Lower lobe of right lung (tissue), 2 donors: ENCODE measurements around the gene CCNA2. TPM values are rescaled to one million over a fixed set of nuclear protein-coding genes. Genes with fewer than 3 reads are reported as not detected.

Experiments used
- ATAC-seq, 2 donors: fragments of 200-7000 bp; cut with Tn5 transposase; one replicate each; pipeline ENCODE4 v1.9.1; 2020 to 2022; ENCODE audit warnings: mild to moderate bottlenecking in 2 of 2, moderate library complexity in 2 of 2
- DNase-seq: peaks from one replicate; pipeline ENCODE4 v3.0.0-alpha.2; 2020
- H3K27ac ChIP-seq: fragments of 200-600 bp; one replicate; pipeline ENCODE4 v1.8.0; 2022
- H3K27me3 ChIP-seq: fragments of 200-600 bp; one replicate; pipeline ENCODE4 v1.8.0; 2022; ENCODE audit warnings: low read depth
- H3K36me3 ChIP-seq: fragments of 200-600 bp; one replicate; pipeline ENCODE4 v1.8.0; 2022; ENCODE audit warnings: mild to moderate bottlenecking
- H3K4me1 ChIP-seq: fragments of 200-600 bp; one replicate; pipeline ENCODE4 v1.8.0; 2022
- H3K4me3 ChIP-seq: fragments of 200-600 bp; one replicate; pipeline ENCODE4 v1.8.0; 2022; ENCODE audit warnings: mild to moderate bottlenecking
- H3K9me3 ChIP-seq: fragments of 200-600 bp; one replicate; pipeline ENCODE4 v1.8.0; 2022
- CTCF ChIP-seq: fragments of 200-600 bp; IDR thresholded peaks from one replicate; pipeline ENCODE4 v1.8.0; 2022; ENCODE audit warnings: antibody characterized with exemption, mild to moderate bottlenecking
- intact Hi-C: fragments of 100-400 bp; cut with DNase I; formaldehyde crosslinking; loops from one replicate; pipeline ENCODE4 v1.11.0; 2022
- long read RNA-seq: library from polyadenylated mRNA; unstranded; transcript quantifications from one replicate; pipeline ENCODE4 v2.0.0, GENCODE V29; 2021
- total RNA-seq: library from RNA; stranded (reverse); fragmentation: NEBNext Ultra II Directional; extraction: Animal tissue kit (Norgen Biotek cat#: 25700); gene quantifications from one replicate; pipeline ENCODE4 v1.2.1, GENCODE V29; 2021
- donor health status: DM: no; HTN: yes; CAD: no; lungs with severe emphysema.

The CCNA2 gene
- 2.2 TPM for total RNA-seq
- long read RNA-seq, transcript CCNA2-201 (8 exons, 2,797 nt) = major isoform, 6 of 6 reads
- long read RNA-seq, partial matches to known transcripts = 0 of 6 reads
- long read RNA-seq, other reads (novel, unspliced or antisense) = 0 of 6 reads

- H3K4me1 ChIP-seq = peaks cover 19% of the 10 kb centered on the region
- ATAC-seq = peak; percentile 100
Observed at GRCh38 chr4:121823505-121824170, at the start of gene CCNA2. Gene CCNA2 (minus strand): TSS chr4:121823883. CDS start chr4:121823628, 255 bp downstream.

DNA sequence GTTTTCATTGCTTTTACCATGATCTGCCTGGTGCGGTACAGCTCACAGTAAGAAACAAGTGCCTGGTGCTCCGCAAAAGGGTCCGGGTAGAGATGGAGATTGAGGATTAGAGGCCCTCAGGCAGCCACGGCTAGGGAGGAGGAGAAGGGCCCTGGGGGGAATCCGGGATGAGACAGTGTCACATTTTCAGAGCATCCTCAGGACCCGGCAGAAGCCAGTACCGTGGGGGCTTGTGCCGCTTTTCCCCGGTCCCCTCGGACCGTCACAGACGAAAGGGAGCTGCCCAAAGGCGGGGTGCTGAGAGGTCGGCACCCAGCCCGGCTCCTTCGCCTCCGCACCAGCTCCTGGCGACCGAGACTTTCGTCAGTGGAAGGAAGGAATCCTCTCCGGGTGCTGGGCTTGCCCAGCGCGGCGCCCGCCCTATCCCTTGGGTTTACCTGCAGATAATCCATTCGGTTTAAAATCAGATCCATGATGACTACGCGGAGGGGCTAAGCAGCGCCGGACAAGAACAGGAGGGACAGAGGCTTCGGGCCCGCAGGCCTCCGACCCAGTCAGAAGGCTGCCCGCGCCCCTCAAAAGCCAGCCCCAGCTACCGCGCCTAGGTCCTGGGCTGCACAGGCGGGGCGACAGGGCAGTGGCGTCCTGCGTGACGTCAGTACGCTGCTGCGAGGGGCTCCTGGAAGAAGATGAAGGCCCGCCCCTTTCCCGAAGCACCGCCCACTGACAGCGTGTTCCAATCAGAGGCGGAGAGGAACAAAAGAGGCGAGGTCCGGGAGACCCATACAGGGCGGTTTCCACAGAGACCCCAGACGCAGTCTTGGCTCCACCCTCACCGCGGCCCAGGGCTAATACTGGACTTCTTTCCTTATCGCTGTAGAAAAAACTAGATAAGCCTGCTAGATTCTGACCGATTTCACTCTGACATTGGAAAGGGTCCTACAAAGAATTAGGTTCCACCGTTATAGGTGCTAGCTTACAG, 46.4 kb upstream of the CCNA2 start, which contains the start of gene BBS7:
BBS7 (minus strand) TSS at position 634 of the 982 bp plus-strand sequence; CDS start at position 473, 161 bp downstream.
- H3K4me3 ChIP-seq = peak within 1 kb of the TSS; percentile 88
- H3K9me3 ChIP-seq = no peaks in the 10 kb centered on the region
- peaks cover 4% of the 10 kb centered on the region for H3K36me3 ChIP-seq
- peaks cover 17% of the 10 kb centered on the region for H3K4me1 ChIP-seq
- peak within 1 kb of the TSS; percentile 86 for H3K27ac ChIP-seq
- DNase-seq (peak; percentile 99), ATAC-seq (peak; percentile 100)
- H3K27me3 ChIP-seq = no peaks in the 10 kb centered on the region
- TF ChIP-seq CTCF = no peak
- intact Hi-C loops = no loop called here

More at GRCh38 chr4:121823505-121824170, at the start of gene CCNA2:
- DNase-seq = peak; percentile 97
- Histone ChIP-seq H3K4me3 (peak within 1 kb of the TSS; percentile 80), H3K36me3 (peaks cover 21% of the 10 kb centered on the region), H3K9me3 (no peaks in the 10 kb centered on the region), H3K27me3 (no peaks in the 10 kb centered on the region), H3K27ac (peak within 1 kb of the TSS; percentile 77)
- intact Hi-C loops = no loop called here
- TF ChIP-seq CTCF = no peak

GRCh38 chr4:121863799-121864198, 40.1 kb upstream of the CCNA2 start:
- no peak overlapping the region for H3K4me3 ChIP-seq
- intact Hi-C loops = no loop called here

GRCh38 chr4:121861426-121861825, 37.7 kb upstream of the CCNA2 start:
- ATAC-seq = no peak
- H3K27ac ChIP-seq = no peak overlapping the region
- H3K27me3 ChIP-seq = no peaks in the 10 kb centered on the region
- DNase-seq = no peak
- H3K4me3 ChIP-seq = no peak overlapping the region
- H3K9me3 ChIP-seq = no peaks in the 10 kb centered on the region
- no peaks in the 10 kb centered on the region for H3K4me1 ChIP-seq
- no peak for TF ChIP-seq CTCF
- intact Hi-C loops = no loop called here
- H3K36me3 ChIP-seq = peaks cover 56% of the 10 kb centered on the region

More at GRCh38 chr4:121863799-121864198, 40.1 kb upstream of the CCNA2 start:
- peaks cover 3% of the 10 kb centered on the region for H3K4me1 ChIP-seq
- peaks cover 44% of the 10 kb centered on the region for H3K36me3 ChIP-seq
- no peaks in the 10 kb centered on the region for H3K27me3 ChIP-seq
- H3K9me3 ChIP-seq = no peaks in the 10 kb centered on the region
- H3K27ac ChIP-seq = no peak overlapping the region
- no peak for ATAC-seq
- DNase-seq = no peak
- TF ChIP-seq CTCF = no peak

GRCh38 chr4:121860121-121860520, 36.4 kb upstream of the CCNA2 start:
- no peak for ATAC-seq
- no peak for DNase-seq
- Histone ChIP-seq H3K27me3 (no peaks in the 10 kb centered on the region), H3K4me1 (no peaks in the 10 kb centered on the region), H3K9me3 (no peaks in the 10 kb centered on the region), H3K4me3 (no peak overlapping the region), H3K27ac (no peak overlapping the region), H3K36me3 (peaks cover 52% of the 10 kb centered on the region)
- TF ChIP-seq CTCF = no peak
- intact Hi-C loops = no loop called here
